Heart left ventricle (tissue), 13 donors: ENCODE data around the gene C5AR2.

ENCODE experiments used
- POLR2A ChIP-seq, 2 donors: fragments of 450-650 bp; IDR thresholded peaks; one replicate each; pipeline ENCODE4 v1.6.1; 2017; ENCODE audit warnings: antibody characterized with exemption in 2 of 2, mild to moderate bottlenecking in 2 of 2, moderate library complexity in 2 of 2
- TF ChIP-seq, protein P1 (sequence below), 12 donors: fragments of 200-600 bp; sonication (generic) in 4 of 12; IDR thresholded peaks; one replicate each; pipeline versions ENCODE4 v1.5.0 to v1.8.0; 2018 to 2022; ENCODE audit warnings: antibody characterized with exemption in 12 of 12, mild to moderate bottlenecking in 5 of 12
- donor health status: ischemic (EF 13 %, LVEDD 7.1; RV severe dilation, severe dysfunction).
- donor health status: DM: no; HTN: yes; CAD: no.
- donor health status: DM: no; HTN: no; CAD: no.
- donor health status: ischemic (EF 25% LVEDD 6.9; RV normal size, moderate dysfunction).
- donor health status: ischemic (EF 25% LVEDD 5.7; RV mildly dilated, moderate dysfunction).
- donor health status: ischemic (EF 35%, LVEDD 5.7; RV mildly dilated, moderate dysfunction).
- donor health status: nonischemic (EF 11% LVEDD 7.7; RV severe dilation, severe dysfunction).
- donor health status: DM: yes; HTN: yes; CAD: no.
- donor health status: PGD.
- donor health status: ischemic (EF 29% LVEDD 5.4; RV normal size, mild dysfunction).
- donor health status: nonischemic (EF 23%, LVEDD 6.1; RV moderate dilation, normal function).

GRCh38 chr19:47283405-47284059 lies 48.4 kb upstream of the C5AR2 start:
- TF ChIP-seq, protein P1, sequence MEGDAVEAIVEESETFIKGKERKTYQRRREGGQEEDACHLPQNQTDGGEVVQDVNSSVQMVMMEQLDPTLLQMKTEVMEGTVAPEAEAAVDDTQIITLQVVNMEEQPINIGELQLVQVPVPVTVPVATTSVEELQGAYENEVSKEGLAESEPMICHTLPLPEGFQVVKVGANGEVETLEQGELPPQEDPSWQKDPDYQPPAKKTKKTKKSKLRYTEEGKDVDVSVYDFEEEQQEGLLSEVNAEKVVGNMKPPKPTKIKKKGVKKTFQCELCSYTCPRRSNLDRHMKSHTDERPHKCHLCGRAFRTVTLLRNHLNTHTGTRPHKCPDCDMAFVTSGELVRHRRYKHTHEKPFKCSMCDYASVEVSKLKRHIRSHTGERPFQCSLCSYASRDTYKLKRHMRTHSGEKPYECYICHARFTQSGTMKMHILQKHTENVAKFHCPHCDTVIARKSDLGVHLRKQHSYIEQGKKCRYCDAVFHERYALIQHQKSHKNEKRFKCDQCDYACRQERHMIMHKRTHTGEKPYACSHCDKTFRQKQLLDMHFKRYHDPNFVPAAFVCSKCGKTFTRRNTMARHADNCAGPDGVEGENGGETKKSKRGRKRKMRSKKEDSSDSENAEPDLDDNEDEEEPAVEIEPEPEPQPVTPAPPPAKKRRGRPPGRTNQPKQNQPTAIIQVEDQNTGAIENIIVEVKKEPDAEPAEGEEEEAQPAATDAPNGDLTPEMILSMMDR (IDR thresholded peaks at IDR 0.05) = no peak
- no peak for TF ChIP-seq POLR2A (IDR thresholded peaks at IDR 0.05)
